Measurements from ENCODE around the gene ELP5.

The ELP5 gene

DNA sequence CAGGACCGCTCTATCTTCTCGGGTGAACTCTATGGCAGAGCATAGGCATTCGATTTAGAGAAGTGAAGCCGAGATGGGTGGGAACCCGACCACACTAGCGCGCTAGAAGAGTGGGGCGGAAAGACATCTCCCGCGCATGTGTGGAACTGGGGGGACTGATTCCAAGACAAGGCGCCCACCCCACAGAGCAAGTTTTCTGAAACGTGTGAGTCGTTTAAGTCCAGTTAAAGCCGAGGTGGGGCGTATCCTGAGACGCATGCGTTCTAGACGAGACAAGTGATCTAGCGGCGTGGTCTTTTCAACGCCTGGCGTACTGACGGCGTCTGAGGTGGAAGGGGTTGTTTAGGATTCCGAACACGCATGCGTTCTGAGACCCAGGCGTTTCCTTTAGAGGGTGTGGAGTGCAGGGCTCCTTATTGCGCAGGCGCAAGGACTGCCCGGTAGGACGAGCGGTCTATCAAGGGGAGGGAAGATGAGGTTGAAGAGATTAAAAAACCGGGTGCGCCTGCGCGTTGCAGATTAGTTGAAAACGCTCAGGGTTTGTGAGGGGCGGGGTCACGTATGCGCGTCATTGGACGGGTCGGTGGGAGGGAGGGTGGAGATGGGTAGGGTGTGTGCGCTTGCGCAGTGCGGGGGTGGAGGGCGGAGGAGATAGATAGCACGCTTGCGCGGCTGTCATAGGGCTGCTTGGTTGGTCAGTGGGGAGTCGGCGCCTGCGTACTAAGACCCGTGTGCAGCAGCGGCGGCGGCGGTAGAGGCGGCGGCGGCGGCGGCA lies 55.1 kb downstream of the ELP5 start, which contains the start of gene EIF5A:
Gene EIF5A, plus strand, starts transcription at position 718 of the 775 bp plus-strand sequence. CDS start 2,008 bp downstream, outside the sequence.
- Histone ChIP-seq H3K4me3 (ENCODE audit: low read depth in 1 of 2, low read length in 1 of 2) (peak within 1 kb of the TSS; percentile 75 to 82), H3K4me1 (ENCODE audit: control insufficient read depth in 1 of 2, insufficient read depth in 1 of 2, low read depth in 1 of 2, low read length in 1 of 2) (peaks cover 30 to 32% of the 10 kb centered on the region in 2 experiments), H3K36me3 (peaks cover 19% of the 10 kb centered on the region), H3K9me3 (no peaks in the 10 kb centered on the region), H3K27ac (peak within 1 kb of the TSS; percentile 98), H3K27me3 (no peaks in the 10 kb centered on the region)
- TF ChIP-seq, protein P1, sequence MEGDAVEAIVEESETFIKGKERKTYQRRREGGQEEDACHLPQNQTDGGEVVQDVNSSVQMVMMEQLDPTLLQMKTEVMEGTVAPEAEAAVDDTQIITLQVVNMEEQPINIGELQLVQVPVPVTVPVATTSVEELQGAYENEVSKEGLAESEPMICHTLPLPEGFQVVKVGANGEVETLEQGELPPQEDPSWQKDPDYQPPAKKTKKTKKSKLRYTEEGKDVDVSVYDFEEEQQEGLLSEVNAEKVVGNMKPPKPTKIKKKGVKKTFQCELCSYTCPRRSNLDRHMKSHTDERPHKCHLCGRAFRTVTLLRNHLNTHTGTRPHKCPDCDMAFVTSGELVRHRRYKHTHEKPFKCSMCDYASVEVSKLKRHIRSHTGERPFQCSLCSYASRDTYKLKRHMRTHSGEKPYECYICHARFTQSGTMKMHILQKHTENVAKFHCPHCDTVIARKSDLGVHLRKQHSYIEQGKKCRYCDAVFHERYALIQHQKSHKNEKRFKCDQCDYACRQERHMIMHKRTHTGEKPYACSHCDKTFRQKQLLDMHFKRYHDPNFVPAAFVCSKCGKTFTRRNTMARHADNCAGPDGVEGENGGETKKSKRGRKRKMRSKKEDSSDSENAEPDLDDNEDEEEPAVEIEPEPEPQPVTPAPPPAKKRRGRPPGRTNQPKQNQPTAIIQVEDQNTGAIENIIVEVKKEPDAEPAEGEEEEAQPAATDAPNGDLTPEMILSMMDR (IDR thresholded peaks at IDR 0.05): no peak

DNA sequence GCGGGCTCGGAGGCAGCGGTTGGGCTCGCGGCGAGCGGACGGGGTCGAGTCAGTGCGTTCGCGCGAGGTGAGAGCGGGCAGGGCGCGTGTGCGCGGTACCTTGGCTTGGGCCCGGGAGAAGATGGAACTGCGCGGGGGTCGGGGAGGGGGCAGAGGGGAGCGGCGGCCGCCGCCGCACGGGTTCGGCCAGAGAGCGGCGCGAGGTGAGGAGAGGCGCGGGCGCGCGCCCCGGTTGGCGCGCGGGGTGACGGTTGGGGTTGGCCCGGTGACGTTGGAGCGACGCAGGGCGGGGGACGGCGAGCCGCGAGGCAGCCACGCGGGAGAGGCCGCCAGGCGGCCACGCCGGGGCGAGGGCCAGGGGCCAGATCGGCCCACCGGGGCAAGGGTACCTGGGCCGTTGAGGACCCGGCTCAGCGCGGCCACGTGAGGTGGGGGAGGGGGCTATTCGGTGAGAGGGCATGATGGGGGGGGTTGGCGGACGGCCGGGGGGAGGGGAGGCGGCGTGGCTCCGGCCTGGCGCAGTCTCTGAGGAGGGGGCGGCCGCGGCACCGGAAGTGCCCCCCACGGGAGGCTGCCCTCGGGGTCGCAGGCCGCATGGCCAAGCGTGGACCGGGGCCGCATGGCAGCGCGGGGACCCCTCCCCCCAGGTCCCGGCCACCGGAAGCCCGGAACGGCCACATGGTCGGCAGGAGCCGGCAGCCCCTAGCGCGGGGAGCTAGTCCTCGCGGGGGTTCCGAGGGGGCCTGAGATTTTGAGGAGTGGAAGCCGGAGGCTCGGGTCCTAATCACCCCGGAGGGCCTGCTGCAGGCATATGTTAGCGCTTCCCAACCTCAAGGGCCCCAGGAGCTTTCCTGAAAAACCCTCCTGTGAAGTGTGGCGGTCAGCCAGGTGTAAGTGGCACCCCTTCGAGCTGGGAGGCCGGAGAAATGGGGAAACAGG lies 55.9 kb downstream of the ELP5 start:
- Histone ChIP-seq H3K27me3 (no peaks in the 10 kb centered on the region), H3K27ac (peak overlapping the region; percentile 98), H3K4me1 (ENCODE audit: control insufficient read depth in 1 of 2, insufficient read depth in 1 of 2, low read depth in 1 of 2, low read length in 1 of 2) (peaks cover 30 to 32% of the 10 kb centered on the region in 2 experiments), H3K4me3 (ENCODE audit: low read depth in 1 of 2, low read length in 1 of 2) (peak overlapping the region; percentile 75 to 82), H3K36me3 (peaks cover 28% of the 10 kb centered on the region), H3K9me3 (no peaks in the 10 kb centered on the region)
- TF ChIP-seq, protein P1 (IDR thresholded peaks at IDR 0.05): no peak

DNA sequence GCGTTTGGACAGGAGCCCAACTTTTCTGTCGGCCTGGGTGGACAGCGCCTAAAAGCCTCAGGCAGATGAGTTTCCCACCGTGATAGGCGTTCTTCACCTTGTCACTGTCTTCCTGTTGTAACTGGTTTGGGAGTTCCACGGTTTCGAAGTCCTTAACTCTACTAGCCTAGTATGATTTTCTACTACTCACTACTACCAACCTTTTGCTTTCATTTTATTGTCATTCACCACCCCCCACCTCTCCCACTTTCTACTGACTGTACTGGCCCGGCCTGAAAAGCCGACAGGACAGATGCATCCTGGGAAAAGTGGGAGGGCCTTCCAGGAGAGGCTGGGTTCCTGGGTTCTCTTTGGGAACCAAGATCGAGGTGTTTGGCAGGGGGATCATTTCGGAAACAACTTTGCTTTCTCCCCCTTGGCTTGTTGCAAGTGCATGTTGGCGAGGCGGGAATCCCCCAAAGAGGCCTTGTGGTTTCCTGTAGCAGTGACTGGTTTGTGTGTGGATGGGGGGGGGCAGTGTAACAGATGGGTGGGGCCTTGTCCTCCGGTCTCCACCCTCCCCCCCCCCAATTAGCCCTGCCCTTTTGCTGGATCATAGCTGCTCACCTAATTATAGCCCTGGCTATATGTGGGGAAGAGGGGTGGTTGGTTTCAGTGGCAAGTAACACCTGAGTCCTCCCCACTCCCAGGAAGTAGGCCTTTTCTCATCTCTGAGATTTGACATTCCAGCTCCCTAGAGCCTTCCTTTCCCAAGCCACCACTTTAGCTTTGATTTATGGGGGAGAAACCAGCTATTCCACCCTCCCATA lies 56.8 kb downstream of the ELP5 start:
- peaks cover 36% of the 10 kb centered on the region for H3K36me3 ChIP-seq
- H3K4me1 ChIP-seq (ENCODE audit: control insufficient read depth in 1 of 2, insufficient read depth in 1 of 2, low read depth in 1 of 2, low read length in 1 of 2): peaks cover 31 to 36% of the 10 kb centered on the region in 2 experiments
- TF ChIP-seq, protein P1 (IDR thresholded peaks at IDR 0.05): no peak

More for the DNA sequence above, 56.8 kb downstream of the ELP5 start:
- Histone ChIP-seq H3K4me3 (ENCODE audit: low read depth in 1 of 2, low read length in 1 of 2) (peak overlapping the region; percentile 75 to 82), H3K27ac (peak overlapping the region; percentile 98), H3K27me3 (no peaks in the 10 kb centered on the region), H3K9me3 (no peaks in the 10 kb centered on the region)

All from neutrophil (primary cell).